Measurements from ENCODE around the gene FGFBP1. TPM values are rescaled to one million over a fixed set of nuclear protein-coding genes. Genes with fewer than 3 reads are reported as not detected.

The FGFBP1 gene
- total and polyA plus RNA-seq, 9 of the 15 experiments (the other 6 are each of a cell fraction or from before 2014, with no cell fraction given): not detected

- BruUV-seq (replicated peaks): no TSS peak
Measured at GRCh38 chr4:15971068-15971801, 32.7 kb upstream of the FGFBP1 start.

More at GRCh38 chr4:15971068-15971801, 32.7 kb upstream of the FGFBP1 start:
- FAIRE-seq (no peak), ATAC-seq (peak; percentile 70), DNase-seq (ENCODE audit: extremely low read depth in 1 of 4, low spot score in 3 of 4) (peak in 1 of 4 experiments; percentile 2)
- Histone ChIP-seq H3K4me2 (ENCODE audit: insufficient read depth, low read length) (no peak overlapping the region), H2AFZ (ENCODE audit: low read depth, low read length) (no peak overlapping the region), H3K79me2 (ENCODE audit: control insufficient read depth, insufficient read depth, low read length) (no peaks in the 10 kb centered on the region), H3K9me1 (ENCODE audit: control insufficient read depth, insufficient read depth, low read length) (no peaks in the 10 kb centered on the region), H3K9me3 (replicated peaks; ENCODE audit: control insufficient read depth, insufficient read depth, low read depth, low read length) (no peaks in the 10 kb centered on the region), H3K27me3 (ENCODE audit: control insufficient read depth in 2 of 2, insufficient read depth in 2 of 2, low read length in 2 of 2) (peaks cover 6 to 18% of the 10 kb centered on the region in 2 experiments; a peak in 3 of 5 replicates), H3K27ac (ENCODE audit: extremely low read depth, low read depth, low read length) (no peak overlapping the region), H3K4me3 (no peak overlapping the region), H3K9ac (ENCODE audit: insufficient read depth in 1 of 2, low read depth in 2 of 2, low read length in 2 of 2) (no peak overlapping the region), H3K4me1 (replicated peaks in 1 of 2; ENCODE audit: control insufficient read depth in 2 of 2, insufficient read depth in 2 of 2, low read length in 2 of 2) (no peaks in the 10 kb centered on the region), H4K20me1 (replicated peaks; ENCODE audit: control insufficient read depth, insufficient read depth, low read length) (no peaks in the 10 kb centered on the region), H3K36me3 (ENCODE audit: control insufficient read depth, insufficient read depth, low read length) (no peaks in the 10 kb centered on the region)
- 2% methylated on average over 9 of the region's 9 CpGs for whole genome bisulfite sequencing (ENCODE audit: insufficient coverage, low coverage, missing lambda C conversion rate)
- in situ Hi-C loops (cut with MboI): no loop called here
- intact Hi-C loops (cut with micrococcal nuclease): no loop called here
- POLR2A ChIA-PET: no interaction called here
- TF ChIP-seq EGR1 (conservative IDR thresholded peaks at IDR 0.05) (no peak), CTCF (IDR thresholded peaks at IDR 0.05 in 2 of 3, conservative IDR thresholded peaks at IDR 0.05 in 1 of 3; ENCODE audit: insufficient read depth in 2 of 3, low read depth in 1 of 3, low read length in 3 of 3) (0 out of 6 replicates have a peak, but pooled peaks of 1 of the 3 experiments have one; percentile 11), KLF10 (CRISPR knock-in tag; IDR thresholded peaks at IDR 0.05) (no peak)
- CTCF ChIA-PET (ENCODE audit: low intra/inter-chr PET ratio): interaction anchor here (0.7 kb wide), 1 partner anchor 264 kb away, joined by 3 read pairs; no protein-coding TSS in a partner anchor
